DND-41 (cell line): ENCODE measurements around the gene CSNK1E.

Experiments
- ATAC-seq: fragments of 200-7000 bp; cut with Tn5 transposase; 3 replicates; pipeline ENCODE4 v1.9.1; 2021; ENCODE audit warnings: low read depth; ENCODE audit not compliant: insufficient read depth
- DNase-seq: peaks from one replicate; pipeline ENCODE4 v3.0.0-alpha.2; 2020
- H2AFZ ChIP-seq: 2 replicates; pipeline ENCODE4 v1.6.0; 2012; ENCODE audit warnings: low read depth, low read length
- H3K27ac ChIP-seq: 2 replicates; pipeline ENCODE4 v1.5.1; 2012; ENCODE audit warnings: low read length, inconsistent platforms
- H3K27me3 ChIP-seq: fragments of 200-600 bp; sonication (generic); 2 replicates; pipeline ENCODE4 v1.6.0; 2012; ENCODE audit warnings: low read length, mild to moderate bottlenecking, inconsistent platforms; ENCODE audit not compliant: insufficient read depth, poor library complexity
- H3K36me3 ChIP-seq: 2 replicates; pipeline ENCODE4 v1.5.1; 2012; ENCODE audit warnings: low read length, inconsistent platforms; ENCODE audit not compliant: insufficient read depth
- H3K4me1 ChIP-seq: 2 replicates; pipeline ENCODE4 v1.5.1; 2012; ENCODE audit warnings: mild to moderate bottlenecking, low read length; ENCODE audit not compliant: insufficient read depth
- H3K4me2 ChIP-seq: 2 replicates; pipeline ENCODE4 v1.6.0; 2012; ENCODE audit warnings: mild to moderate bottlenecking, moderate library complexity, low read length, inconsistent platforms; ENCODE audit not compliant: insufficient read depth
- H3K4me3 ChIP-seq, 2 experiments: fragments of 200-600 bp in 1 of 2; shearing (Covaris generic) in 1 of 2; 2 replicates each; pipeline ENCODE4 v1.5.1; 2012 to 2016; ENCODE audit warnings: inconsistent platforms in 2 of 2, low read length in 2 of 2, mild to moderate bottlenecking in 2 of 2, low read depth in 1 of 2, moderate library complexity in 1 of 2
- H3K79me2 ChIP-seq: 2 replicates; pipeline ENCODE4 v1.6.0; 2012; ENCODE audit warnings: low read length, inconsistent platforms; ENCODE audit not compliant: insufficient read depth
- H3K9ac ChIP-seq: 2 replicates; pipeline ENCODE4 v1.6.0; 2012; ENCODE audit warnings: low read depth, mild to moderate bottlenecking, inconsistent platforms, low read length, moderate library complexity
- H3K9me3 ChIP-seq: 2 replicates; pipeline ENCODE4 v1.5.1; 2012; ENCODE audit warnings: low read length, moderate library complexity, mild to moderate bottlenecking, inconsistent platforms; ENCODE audit not compliant: insufficient read depth, severe bottlenecking
- H4K20me1 ChIP-seq: 2 replicates; pipeline ENCODE4 v1.6.0; 2012; ENCODE audit warnings: low read length; ENCODE audit not compliant: insufficient read depth
- EZH2 ChIP-seq: IDR thresholded peaks from 3 replicates; pipeline ENCODE4 v1.6.1; 2012; ENCODE audit warnings: borderline replicate concordance, low read depth, mild to moderate bottlenecking, moderate library complexity, low read length, inconsistent platforms; ENCODE audit not compliant: severe bottlenecking
- TF ChIP-seq, protein P1 (sequence below): IDR thresholded peaks from 2 replicates; pipeline ENCODE4 v1.5.1; 2012; ENCODE audit warnings: borderline replicate concordance, low read length, moderate library complexity, mild to moderate bottlenecking; ENCODE audit not compliant: poor library complexity, severe bottlenecking; ENCODE audit errors: extremely low read depth

CSNK1E gene

DNA sequence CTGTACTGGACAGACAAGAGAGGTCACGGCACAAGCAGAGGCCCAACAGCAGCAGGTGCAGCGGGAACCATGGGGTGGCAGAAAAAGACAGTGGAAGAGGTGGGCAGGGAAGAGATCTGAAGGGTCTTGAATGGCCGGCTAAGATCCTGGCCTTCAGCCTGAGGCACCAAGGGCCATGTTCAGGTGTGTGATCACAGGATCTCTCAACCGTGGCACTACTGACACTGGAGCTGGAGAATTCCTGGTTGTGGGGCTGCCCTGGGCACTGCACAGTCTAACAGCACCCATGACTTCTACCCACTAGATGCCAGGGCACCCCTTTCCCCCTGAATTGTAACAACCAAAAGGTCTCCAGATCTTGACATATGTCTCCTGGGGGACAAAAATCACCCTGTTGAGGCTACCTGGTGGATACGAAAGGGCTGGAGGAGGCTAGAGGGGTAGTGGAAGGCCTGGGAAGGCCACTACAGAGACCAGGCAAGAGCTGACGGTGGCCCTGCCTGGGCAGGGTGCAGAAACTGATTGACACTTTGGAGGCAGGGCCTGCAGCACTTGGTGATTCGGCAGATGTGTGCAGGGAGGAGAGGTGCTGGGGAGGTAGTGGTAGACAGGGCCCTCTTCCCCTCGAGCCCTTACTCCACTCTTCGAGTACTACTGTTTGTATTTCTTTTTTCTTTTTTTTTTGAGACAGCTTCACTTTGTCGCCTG, 8.3 kb downstream of the CSNK1E start:
- H4K20me1 ChIP-seq = peaks cover 86% of the 10 kb centered on the region

GRCh38 chr22:38305471-38306448, 11.5 kb downstream of the CSNK1E start:
- Histone ChIP-seq H3K4me1 (peaks cover under 1% of the 10 kb centered on the region), H3K36me3 (peaks cover 88% of the 10 kb centered on the region), H3K79me2 (peaks cover 78% of the 10 kb centered on the region), H2AFZ (no peak overlapping the region), H3K27ac (no peak overlapping the region), H4K20me1 (peaks cover 79% of the 10 kb centered on the region), H3K4me2 (no peak overlapping the region), H3K27me3 (no peaks in the 10 kb centered on the region), H3K4me3 (no peak overlapping the region), H3K9me3 (no peaks in the 10 kb centered on the region), H3K9ac (no peak overlapping the region)
- no peak for TF ChIP-seq EZH2
- TF ChIP-seq, protein P1, sequence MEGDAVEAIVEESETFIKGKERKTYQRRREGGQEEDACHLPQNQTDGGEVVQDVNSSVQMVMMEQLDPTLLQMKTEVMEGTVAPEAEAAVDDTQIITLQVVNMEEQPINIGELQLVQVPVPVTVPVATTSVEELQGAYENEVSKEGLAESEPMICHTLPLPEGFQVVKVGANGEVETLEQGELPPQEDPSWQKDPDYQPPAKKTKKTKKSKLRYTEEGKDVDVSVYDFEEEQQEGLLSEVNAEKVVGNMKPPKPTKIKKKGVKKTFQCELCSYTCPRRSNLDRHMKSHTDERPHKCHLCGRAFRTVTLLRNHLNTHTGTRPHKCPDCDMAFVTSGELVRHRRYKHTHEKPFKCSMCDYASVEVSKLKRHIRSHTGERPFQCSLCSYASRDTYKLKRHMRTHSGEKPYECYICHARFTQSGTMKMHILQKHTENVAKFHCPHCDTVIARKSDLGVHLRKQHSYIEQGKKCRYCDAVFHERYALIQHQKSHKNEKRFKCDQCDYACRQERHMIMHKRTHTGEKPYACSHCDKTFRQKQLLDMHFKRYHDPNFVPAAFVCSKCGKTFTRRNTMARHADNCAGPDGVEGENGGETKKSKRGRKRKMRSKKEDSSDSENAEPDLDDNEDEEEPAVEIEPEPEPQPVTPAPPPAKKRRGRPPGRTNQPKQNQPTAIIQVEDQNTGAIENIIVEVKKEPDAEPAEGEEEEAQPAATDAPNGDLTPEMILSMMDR = no peak
- no peak for DNase-seq
- no peak for ATAC-seq

More for the DNA sequence above, 8.3 kb downstream of the CSNK1E start:
- H3K27ac ChIP-seq = no peak overlapping the region
- no peak overlapping the region for H3K4me2 ChIP-seq
- DNase-seq = no peak
- no peaks in the 10 kb centered on the region for H3K27me3 ChIP-seq
- ATAC-seq = no peak
- H3K9ac ChIP-seq = no peak overlapping the region
- peaks cover 87% of the 10 kb centered on the region for H3K36me3 ChIP-seq
- no peaks in the 10 kb centered on the region for H3K9me3 ChIP-seq
- peaks cover 98% of the 10 kb centered on the region for H3K79me2 ChIP-seq
- peaks cover 32% of the 10 kb centered on the region for H3K4me1 ChIP-seq
- no peak overlapping the region for H2AFZ ChIP-seq
- TF ChIP-seq EZH2 = no peak
- TF ChIP-seq, protein P1 = no peak
- H3K4me3 ChIP-seq = no peak overlapping the region

DNA sequence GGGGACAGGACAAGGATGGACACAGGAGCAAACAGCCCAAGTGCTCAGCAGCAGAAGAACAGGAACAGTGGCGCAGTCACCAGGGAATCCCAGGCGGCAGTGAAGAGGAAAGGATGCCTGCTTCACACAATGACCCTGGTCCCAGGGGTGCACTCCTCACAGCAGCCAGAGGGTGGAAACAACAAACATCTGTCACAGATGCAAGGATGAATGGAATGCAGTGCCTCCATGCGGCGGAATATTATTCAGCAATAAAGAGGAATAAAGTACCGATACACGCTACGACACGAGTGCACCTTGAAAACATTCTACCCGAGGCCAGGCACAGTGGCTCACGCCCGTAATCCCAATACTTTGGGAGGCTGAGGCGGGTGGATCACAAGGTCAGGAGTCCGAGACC, 12.7 kb downstream of the CSNK1E start:
- no peaks in the 10 kb centered on the region for H3K27me3 ChIP-seq
- no peak overlapping the region for H3K4me2 ChIP-seq
- H3K36me3 ChIP-seq = peaks cover 88% of the 10 kb centered on the region
- H2AFZ ChIP-seq = no peak overlapping the region
- H3K79me2 ChIP-seq = peaks cover 66% of the 10 kb centered on the region
- TF ChIP-seq, protein P1 = no peak
- no peak for TF ChIP-seq EZH2
- H3K9ac ChIP-seq = no peak overlapping the region
- no peaks in the 10 kb centered on the region for H3K9me3 ChIP-seq
- no peaks in the 10 kb centered on the region for H3K4me1 ChIP-seq
- H3K4me3 ChIP-seq = no peak overlapping the region
- no peak overlapping the region for H3K27ac ChIP-seq
- H4K20me1 ChIP-seq = peaks cover 73% of the 10 kb centered on the region
- DNase-seq = no peak
- no peak for ATAC-seq
